H1 (cell line): ENCODE results near the gene TRPV4. TPM values are rescaled to one million over a fixed set of nuclear protein-coding genes. Genes with fewer than 3 reads are reported as not detected.

ENCODE experiments used
- CTCF ChIA-PET: fragments of 300-600 bp; sonication (Branson Sonifier 250); formaldehyde crosslinking; loops from one replicate; lab custom pipeline; 2021; ENCODE audit not compliant: partially characterized antibody; lab: Charles Lee
- POLR2A ChIA-PET: fragments of 300-600 bp; sonication (Branson Sonifier 250); formaldehyde crosslinking; loops from one replicate; lab custom pipeline; 2021; ENCODE audit warnings: inconsistent platforms; ENCODE audit not compliant: partially characterized antibody; lab: Charles Lee
- DNase-seq, 2 experiments: peaks; one replicate each; pipeline versions ENCODE4 v3.0.0 to v3.0.0-alpha.2; 2010 to 2022; ENCODE audit warnings: low spot score in 2 of 2, low read depth in 1 of 2, mixed read lengths in 1 of 2
- FAIRE-seq: peaks from 2 replicates; lab custom pipeline; 2011; peaks lifted over from hg19 to GRCh38; lab: Jason Lieb, UNC
- H2AFZ ChIP-seq: 2 replicates; pipeline ENCODE4 v1.8.1; 2012; ENCODE audit warnings: low read length, inconsistent platforms
- H2AK5ac ChIP-seq: 2 replicates; pipeline ENCODE4 v1.6.1; 2013; ENCODE audit warnings: low read depth, low read length
- H2BK120ac ChIP-seq: replicated peaks from 2 replicates; pipeline ENCODE3; 2013; ENCODE audit warnings: low read depth, low read length, inconsistent platforms
- H2BK12ac ChIP-seq: 2 replicates; pipeline ENCODE4 v1.6.1; 2013; ENCODE audit warnings: low read depth, low read length
- H2BK15ac ChIP-seq: 2 replicates; pipeline ENCODE4 v1.6.1; 2013; ENCODE audit warnings: low read length
- H2BK20ac ChIP-seq: 2 replicates; pipeline ENCODE4 v1.6.1; 2013; ENCODE audit warnings: low read length
- H2BK5ac ChIP-seq: 2 replicates; pipeline ENCODE4 v1.6.1; 2013; ENCODE audit warnings: low read depth, low read length
- H3K14ac ChIP-seq: 2 replicates; pipeline ENCODE4 v1.6.1; 2013; ENCODE audit warnings: inconsistent platforms; ENCODE audit not compliant: insufficient read length
- H3K18ac ChIP-seq: 2 replicates; pipeline ENCODE4 v1.6.1; 2013; ENCODE audit warnings: low read length; ENCODE audit errors: extremely low read depth
- H3K23ac ChIP-seq: 2 replicates; pipeline ENCODE4 v1.6.1; 2013; ENCODE audit warnings: inconsistent platforms; ENCODE audit not compliant: insufficient read length
- H3K23me2 ChIP-seq: 2 replicates; pipeline ENCODE4 v1.6.1; 2013; ENCODE audit warnings: low read depth, low read length
- H3K27ac ChIP-seq: 2 replicates; pipeline ENCODE4 v1.6.1; 2011; ENCODE audit warnings: low read depth, low read length, inconsistent platforms
- H3K27me3 ChIP-seq, 4 experiments: replicated peaks in 1 of 4; 1 replicate in 1 of 4; 2 replicates in 3 of 4; pipeline versions ENCODE4 v1.6.1 to v1.8.1; 2011 to 2013; ENCODE audit warnings: low read length in 3 of 4, mild to moderate bottlenecking in 3 of 4, inconsistent platforms in 2 of 4, mixed read lengths in 2 of 4, moderate library complexity in 1 of 4; ENCODE audit not compliant: control insufficient read depth in 3 of 4, insufficient read depth in 3 of 4; ENCODE audit errors: extremely low read depth in 1 of 4
- H3K36me3 ChIP-seq, 4 experiments: 2 replicates each; pipeline versions ENCODE4 v1.6.1 to v1.8.1; 2011 to 2013; ENCODE audit warnings: mild to moderate bottlenecking in 4 of 4, low read length in 3 of 4, moderate library complexity in 2 of 4, control low read depth in 1 of 4, inconsistent platforms in 1 of 4; ENCODE audit not compliant: insufficient read depth in 4 of 4, control insufficient read depth in 2 of 4
- H3K4ac ChIP-seq: replicated peaks from 2 replicates; pipeline ENCODE3; 2013; ENCODE audit warnings: low read length, low read depth, mixed read lengths, inconsistent platforms; ENCODE audit not compliant: insufficient read length
- H3K4me1 ChIP-seq, 4 experiments: replicated peaks in 1 of 4; 1 replicate in 1 of 4; 2 replicates in 3 of 4; pipeline versions ENCODE4 v1.6.1 to v1.8.1; 2011 to 2013; ENCODE audit warnings: low read length in 3 of 4, inconsistent platforms in 2 of 4, mixed read lengths in 1 of 4; ENCODE audit not compliant: insufficient read depth in 4 of 4, control insufficient read depth in 3 of 4
- H3K4me2 ChIP-seq, 2 experiments: 2 replicates each; pipeline versions ENCODE4 v1.6.1 to v1.8.1; 2011 to 2013; ENCODE audit warnings: low read depth in 2 of 2, low read length in 2 of 2, control low read depth in 1 of 2, inconsistent platforms in 1 of 2, mild to moderate bottlenecking in 1 of 2; ENCODE audit not compliant: insufficient read depth in 1 of 2
- H3K4me3 ChIP-seq, 4 experiments: fragments of 200-600, 300-600 bp in 1 of 4; sonication (generic), shearing (Covaris generic), sonication (Bioruptor Twin) in 1 of 4; 2 replicates each; pipeline versions ENCODE4 v1.5.1 to v1.8.1; 2011 to 2016; ENCODE audit warnings: low read length in 4 of 4, low read depth in 3 of 4, control low read depth in 2 of 4, inconsistent platforms in 2 of 4, mild to moderate bottlenecking in 2 of 4, mixed read lengths in 1 of 4, moderate library complexity in 1 of 4; ENCODE audit not compliant: insufficient read depth in 2 of 4; ENCODE audit errors: extremely low read depth in 1 of 4
- H3K56ac ChIP-seq: replicated peaks from 2 replicates; pipeline ENCODE3; 2013; ENCODE audit warnings: low read depth, mild to moderate bottlenecking, mixed read lengths, low read length, inconsistent platforms; ENCODE audit not compliant: insufficient read length
- H3K79me1 ChIP-seq: 2 replicates; pipeline ENCODE4 v1.6.1; 2013; ENCODE audit warnings: low read depth, low read length, control low read depth
- H3K79me2 ChIP-seq, 2 experiments: 2 replicates each; pipeline versions ENCODE4 v1.6.1 to v1.8.1; 2012 to 2013; ENCODE audit warnings: low read length in 2 of 2, mild to moderate bottlenecking in 2 of 2, inconsistent platforms in 1 of 2; ENCODE audit not compliant: insufficient read depth in 2 of 2, control insufficient read depth in 1 of 2
- H3K9ac ChIP-seq, 4 experiments: replicated peaks in 1 of 4; 1 replicate in 1 of 4; 2 replicates in 3 of 4; pipeline versions ENCODE4 v1.6.1 to v1.8.1; 2011 to 2013; ENCODE audit warnings: low read depth in 3 of 4, low read length in 3 of 4, control low read depth in 2 of 4, mild to moderate bottlenecking in 2 of 4, moderate library complexity in 2 of 4, inconsistent platforms in 1 of 4; ENCODE audit errors: extremely low read depth in 1 of 4
- H3K9me3 ChIP-seq, 2 experiments: 2 replicates each; pipeline versions ENCODE4 v1.6.1 to v1.8.1; 2012 to 2013; ENCODE audit warnings: mild to moderate bottlenecking in 2 of 2, moderate library complexity in 2 of 2, control low read depth in 1 of 2, inconsistent platforms in 1 of 2, low read depth in 1 of 2, low read length in 1 of 2, mixed read lengths in 1 of 2; ENCODE audit not compliant: insufficient read depth in 2 of 2
- H4K20me1 ChIP-seq, 2 experiments: replicated peaks in 1 of 2; 2 replicates each; pipeline versions ENCODE3 to v1.8.1; 2011 to 2013; ENCODE audit warnings: inconsistent platforms in 2 of 2, low read length in 2 of 2, mild to moderate bottlenecking in 1 of 2; ENCODE audit not compliant: insufficient read depth in 2 of 2, control insufficient read depth in 1 of 2
- H4K5ac ChIP-seq: 2 replicates; pipeline ENCODE4 v1.6.1; 2013; ENCODE audit warnings: low read length, low read depth, mixed read lengths, inconsistent platforms; ENCODE audit not compliant: insufficient read length
- H4K8ac ChIP-seq: 2 replicates; pipeline ENCODE4 v1.8.0; 2013; ENCODE audit warnings: mild to moderate bottlenecking, moderate library complexity, low read length, inconsistent platforms; ENCODE audit not compliant: insufficient read depth; ENCODE audit errors: extremely low read depth
- H4K91ac ChIP-seq: replicated peaks from 2 replicates; pipeline ENCODE3; 2013; ENCODE audit warnings: low read length, mixed read lengths, inconsistent platforms; ENCODE audit not compliant: insufficient read length
- WGBS, 2 experiments: shearing (Covaris generic) in 1 of 2; methylation state at CpG; one replicate each; pipeline versions ENCODE4 v1.1.6 to v1.1.7; 2013 to 2015; ENCODE audit warnings: low lambda C conversion rate in 2 of 2, mixed read lengths in 2 of 2, inconsistent platforms in 1 of 2, low coverage in 1 of 2, missing lambda C conversion rate in 1 of 2; ENCODE audit not compliant: insufficient replicate concordance in 2 of 2, insufficient coverage in 1 of 2, insufficient read length in 1 of 2; ENCODE audit errors: extremely low coverage in 1 of 2, missing lambda C conversion rate in 1 of 2; 5-methylcytosine and 5-hydroxymethylcytosine counted together
- polyA plus RNA-seq, 7 experiments: library from polyadenylated mRNA; depleted of rRNA in 3 of 7; stranded (reverse) in 5 of 7; unstranded in 2 of 7; fragments of >200 nt in 5 of 7; fragments of 200-250 nt in 2 of 7; gene quantifications; 1 replicate in 5 of 7; 2 replicates in 1 of 7; 4 replicates in 1 of 7; pipeline versions ENCODE4 v1.2.1 to v1.2.3, GENCODE V29; 2011 to 2013; ENCODE audit warnings: missing spikeins in 2 of 7, mixed read lengths in 2 of 7
- total RNA-seq: library from RNA; stranded (reverse); fragmentation: NEBNext Ultra II Directional; extraction: Animal tissue kit (Norgen Biotek cat#: 25700); gene quantifications from 2 replicates; pipeline ENCODE4 v1.2.1, GENCODE V29; 2021

TRPV4 gene
- total and polyA plus RNA-seq, 2 of the 8 experiments (the other 6 are each of a cell fraction or from before 2014, with no cell fraction given), result 2.1 to 6.2 TPM

GRCh38 chr12:109818253-109818652 lies 14.9 kb downstream of the TRPV4 start:
- H2BK5ac ChIP-seq, result no peak overlapping the region
- H2BK12ac ChIP-seq, result no peak overlapping the region
- H2BK15ac ChIP-seq, result no peak overlapping the region
- no peak overlapping the region for H3K23ac ChIP-seq
- no peak overlapping the region for H4K8ac ChIP-seq
- H3K18ac ChIP-seq, result no peak overlapping the region
- H3K9ac ChIP-seq, result no peak overlapping the region
- H3K23me2 ChIP-seq, result peaks cover 8% of the 10 kb centered on the region; the same call in 1 of the 2 replicates
- no peak overlapping the region for H3K27ac ChIP-seq
- no peak overlapping the region for H2BK120ac ChIP-seq
- H2BK20ac ChIP-seq, result no peak overlapping the region
- H4K91ac ChIP-seq, result no peak overlapping the region
- H3K9me3 ChIP-seq, result 0 out of 4 replicates have a peak, but pooled peaks cover 0 to 5% of the 10 kb centered on the region in 2 experiments
- H3K56ac ChIP-seq, result no peak overlapping the region
- H3K79me1 ChIP-seq, result no peaks in the 10 kb centered on the region
- H3K27me3 ChIP-seq, result no peaks in the 10 kb centered on the region
- peaks cover 0 to 7% (median 4%) of the 10 kb centered on the region in 4 experiments; a peak in 5 of 7 replicates for H3K4me1 ChIP-seq
- no peak overlapping the region for H3K4me3 ChIP-seq
- H3K4ac ChIP-seq, result no peak overlapping the region
- no peak overlapping the region for H3K14ac ChIP-seq
- FAIRE-seq (no peak), DNase-seq (no peak)
- no peak overlapping the region for H2AK5ac ChIP-seq
- ChIA-PET POLR2A (interaction anchor here (1.4 kb wide), 1 partner anchor 11 kb away, joined by 3 read pairs; no protein-coding TSS in a partner anchor), CTCF (interaction anchor here (0.5 to 3.6 kb wide), 3 partner anchors 12 to 42 kb away, joined by 3 to 22 read pairs (median 3); no protein-coding TSS in a partner anchor)
- no peak overlapping the region for H4K5ac ChIP-seq
- peaks cover 0 to 8% of the 10 kb centered on the region in 2 experiments for H4K20me1 ChIP-seq
- H3K79me2 ChIP-seq, result no peaks in the 10 kb centered on the region
- no peak overlapping the region for H2AFZ ChIP-seq
- H3K4me2 ChIP-seq, result no peak overlapping the region
- 89% methylated on average over 9 of the region's 9 CpGs; no CpG with 5 or more reads in 1 of the 2 experiments for WGBS, 2 experiments
- no peaks in the 10 kb centered on the region for H3K36me3 ChIP-seq
